M059J (cell line): ENCODE data around the gene PAXIP1. TPM values are rescaled to one million over a fixed set of nuclear protein-coding genes. Genes with fewer than 3 reads are reported as not detected.
A peak's percentile ranks its signal among the peaks of the same experiment; 100 is the strongest.
"Not testable (repeated sequence)": the region's sequence is repeated elsewhere in the genome, so short reads cannot be mapped to it uniquely, and the experiment has no call there.

Source experiments
- DNase-seq: peaks from one replicate; pipeline ENCODE4 v3.0.0-alpha.2; 2012; ENCODE audit warnings: low read depth
- total RNA-seq: library from RNA; depleted of rRNA; stranded (reverse); fragments of >200 nt; shearing (Covaris generic); gene quantifications from 2 replicates; pipeline ENCODE4 v1.2.3, GENCODE V29; 2014; rRNA removed

Gene PAXIP1, protein sequence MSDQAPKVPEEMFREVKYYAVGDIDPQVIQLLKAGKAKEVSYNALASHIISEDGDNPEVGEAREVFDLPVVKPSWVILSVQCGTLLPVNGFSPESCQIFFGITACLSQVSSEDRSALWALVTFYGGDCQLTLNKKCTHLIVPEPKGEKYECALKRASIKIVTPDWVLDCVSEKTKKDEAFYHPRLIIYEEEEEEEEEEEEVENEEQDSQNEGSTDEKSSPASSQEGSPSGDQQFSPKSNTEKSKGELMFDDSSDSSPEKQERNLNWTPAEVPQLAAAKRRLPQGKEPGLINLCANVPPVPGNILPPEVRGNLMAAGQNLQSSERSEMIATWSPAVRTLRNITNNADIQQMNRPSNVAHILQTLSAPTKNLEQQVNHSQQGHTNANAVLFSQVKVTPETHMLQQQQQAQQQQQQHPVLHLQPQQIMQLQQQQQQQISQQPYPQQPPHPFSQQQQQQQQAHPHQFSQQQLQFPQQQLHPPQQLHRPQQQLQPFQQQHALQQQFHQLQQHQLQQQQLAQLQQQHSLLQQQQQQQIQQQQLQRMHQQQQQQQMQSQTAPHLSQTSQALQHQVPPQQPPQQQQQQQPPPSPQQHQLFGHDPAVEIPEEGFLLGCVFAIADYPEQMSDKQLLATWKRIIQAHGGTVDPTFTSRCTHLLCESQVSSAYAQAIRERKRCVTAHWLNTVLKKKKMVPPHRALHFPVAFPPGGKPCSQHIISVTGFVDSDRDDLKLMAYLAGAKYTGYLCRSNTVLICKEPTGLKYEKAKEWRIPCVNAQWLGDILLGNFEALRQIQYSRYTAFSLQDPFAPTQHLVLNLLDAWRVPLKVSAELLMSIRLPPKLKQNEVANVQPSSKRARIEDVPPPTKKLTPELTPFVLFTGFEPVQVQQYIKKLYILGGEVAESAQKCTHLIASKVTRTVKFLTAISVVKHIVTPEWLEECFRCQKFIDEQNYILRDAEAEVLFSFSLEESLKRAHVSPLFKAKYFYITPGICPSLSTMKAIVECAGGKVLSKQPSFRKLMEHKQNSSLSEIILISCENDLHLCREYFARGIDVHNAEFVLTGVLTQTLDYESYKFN
- total RNA-seq = 7.6 and 16.6 TPM in 2 replicates

- DNase-seq = no peak
Observed at GRCh38 chr7:155003092-155003375, at the start of gene PAXIP1. Gene PAXIP1 (minus strand): TSS chr7:155003124. CDS start chr7:155002929, 195 bp downstream.

DNA sequence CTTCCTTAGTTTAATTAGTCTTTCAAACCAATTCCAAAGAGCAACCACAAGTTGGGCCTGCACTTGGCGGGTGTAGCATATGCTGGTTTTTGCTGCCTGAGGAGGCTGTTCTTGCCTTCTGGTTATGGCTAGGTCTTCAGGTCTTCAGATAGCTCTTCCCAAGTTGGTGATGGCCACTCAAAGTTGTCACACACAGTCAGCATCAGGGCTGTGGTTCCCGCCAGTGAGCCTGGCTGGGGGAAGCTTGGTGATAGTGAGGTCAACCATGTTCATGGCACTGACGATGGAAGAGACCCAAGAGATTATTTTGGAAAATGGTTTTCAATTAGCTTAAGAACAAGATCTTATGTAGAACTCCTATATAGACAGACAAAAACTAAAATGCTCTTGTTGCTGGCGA, 48.4 kb upstream of the PAXIP1 start:
- DNase-seq = no peak

- DNase-seq = no peak
Observed at GRCh38 chr7:155048006-155048405, 45.1 kb upstream of the PAXIP1 start.

GRCh38 chr7:155043756-155044155, 40.8 kb upstream of the PAXIP1 start:
- DNase-seq = no peak

DNA sequence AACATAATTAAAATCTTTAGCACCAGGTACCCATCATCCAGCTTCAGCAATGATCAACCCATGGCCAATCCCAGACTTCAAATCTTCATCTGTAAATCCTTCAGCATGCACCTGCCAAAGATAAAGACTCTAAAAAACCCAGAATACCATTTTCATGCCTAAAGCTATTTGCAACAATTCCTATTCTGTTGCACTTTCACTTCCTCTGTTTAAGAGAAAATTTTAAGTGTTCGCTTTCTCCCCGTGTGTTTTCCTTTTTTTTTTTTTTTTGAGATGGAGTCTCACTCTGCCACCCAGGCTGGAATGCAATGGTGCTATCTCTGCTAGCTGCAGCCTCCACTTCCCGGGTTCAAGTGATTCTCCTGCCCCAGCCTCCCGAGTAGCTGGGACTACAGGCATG, 35.4 kb upstream of the PAXIP1 start:
- no peak for DNase-seq

- not testable (repeated sequence) for DNase-seq
Observed at GRCh38 chr7:155034495-155034894, 31.6 kb upstream of the PAXIP1 start.

DNA sequence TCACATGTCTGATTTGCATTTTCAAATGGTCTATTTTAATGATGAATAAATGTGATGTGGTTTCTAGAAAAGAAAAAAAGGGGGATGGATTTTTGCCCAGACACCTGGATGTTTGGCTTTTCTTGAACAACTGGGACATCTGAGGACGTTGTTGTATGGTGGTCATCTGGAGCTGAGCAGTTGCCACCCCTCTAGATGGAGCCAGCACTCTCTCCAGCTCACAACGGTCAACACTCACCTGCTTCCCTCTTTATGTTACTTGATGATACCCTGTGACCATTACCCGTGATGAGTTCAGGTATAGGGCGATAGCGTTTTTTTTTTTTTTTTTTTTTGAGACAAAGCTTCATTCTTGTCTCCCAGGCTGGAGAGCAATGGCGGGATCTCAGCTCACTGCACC, 30.1 kb upstream of the PAXIP1 start:
- no peak for DNase-seq

DNA sequence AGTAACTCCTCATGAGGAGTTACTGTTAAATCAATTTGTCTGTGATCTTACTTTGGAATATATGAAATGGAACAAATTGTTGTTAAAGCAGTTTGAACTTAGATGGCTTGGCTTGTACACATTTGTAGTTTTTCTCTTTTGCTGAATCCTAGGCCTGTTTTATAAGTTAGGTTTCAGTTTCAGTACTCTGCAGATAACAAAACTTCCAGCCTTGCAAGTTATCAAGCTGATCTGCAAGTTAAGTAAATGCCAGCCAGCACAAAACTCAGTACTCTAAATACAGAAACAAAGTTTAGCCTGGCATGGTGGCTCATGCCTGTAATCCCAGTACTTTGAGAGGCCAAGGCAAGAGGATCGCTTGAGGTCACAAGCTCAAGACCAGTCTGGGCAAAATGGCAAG, 25.0 kb upstream of the PAXIP1 start:
- no peak for DNase-seq

GRCh38 chr7:155021699-155022145, 18.8 kb upstream of the PAXIP1 start:
- peak; percentile 73 for DNase-seq

DNA sequence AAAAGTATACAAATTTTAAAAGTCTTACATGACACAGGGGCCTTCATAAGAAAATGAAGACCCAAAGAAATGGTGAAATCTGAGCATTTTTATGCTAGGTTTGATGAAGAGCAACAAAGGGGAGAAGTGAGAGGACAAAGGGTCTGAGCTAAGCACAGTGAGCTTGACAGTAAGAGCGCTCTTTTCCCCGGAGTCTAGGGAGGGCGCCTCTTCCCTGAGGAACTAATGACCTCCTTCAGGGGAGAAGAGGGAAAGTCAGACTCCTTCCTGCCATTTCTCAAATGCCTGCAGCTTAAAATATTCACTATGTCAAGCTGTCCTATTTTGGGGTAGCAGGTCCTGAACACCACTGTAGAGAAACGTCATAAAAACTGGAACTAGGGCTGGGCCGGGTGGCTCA, 18.1 kb upstream of the PAXIP1 start:
- DNase-seq = peak; percentile 13

DNA sequence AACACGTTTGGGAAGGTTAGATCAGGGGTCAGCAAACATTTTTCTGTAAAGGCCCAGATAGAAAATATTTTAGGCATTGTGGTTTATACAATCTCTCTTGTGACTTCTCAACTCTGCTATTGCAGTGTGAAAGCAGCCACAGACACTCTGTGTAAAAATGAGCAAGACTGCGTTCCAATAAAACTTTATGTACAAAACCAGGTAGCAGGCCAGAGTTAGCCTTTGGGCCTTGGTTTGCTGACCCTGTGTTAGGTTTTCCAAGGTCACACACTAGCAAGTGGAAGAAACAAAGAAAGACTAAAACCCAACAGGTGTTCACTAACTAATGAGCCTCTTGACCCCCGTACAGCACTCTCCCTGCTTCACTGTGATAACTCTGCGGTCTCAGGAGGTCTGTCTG, 14.9 kb upstream of the PAXIP1 start:
- no peak for DNase-seq

DNA sequence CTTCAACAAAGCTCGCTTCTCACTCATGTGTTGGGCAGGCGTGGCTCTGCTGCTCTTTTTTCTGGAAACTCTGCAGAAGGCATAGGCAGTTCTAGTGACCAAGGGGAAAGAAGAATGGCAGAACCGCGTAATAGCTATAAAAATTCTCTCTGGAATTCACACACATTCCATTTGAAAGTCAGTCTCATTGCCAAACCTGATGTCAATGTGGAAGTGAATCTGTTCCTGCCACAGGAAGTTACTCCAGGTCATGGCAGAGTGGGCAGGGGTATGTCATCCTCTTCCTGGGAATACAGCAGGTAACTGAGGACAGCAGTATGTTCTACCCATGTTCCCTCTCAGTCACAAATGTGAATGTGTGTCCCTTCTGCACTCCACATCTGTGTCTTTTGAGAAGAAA, 8.2 kb upstream of the PAXIP1 start:
- DNase-seq = no peak

DNA sequence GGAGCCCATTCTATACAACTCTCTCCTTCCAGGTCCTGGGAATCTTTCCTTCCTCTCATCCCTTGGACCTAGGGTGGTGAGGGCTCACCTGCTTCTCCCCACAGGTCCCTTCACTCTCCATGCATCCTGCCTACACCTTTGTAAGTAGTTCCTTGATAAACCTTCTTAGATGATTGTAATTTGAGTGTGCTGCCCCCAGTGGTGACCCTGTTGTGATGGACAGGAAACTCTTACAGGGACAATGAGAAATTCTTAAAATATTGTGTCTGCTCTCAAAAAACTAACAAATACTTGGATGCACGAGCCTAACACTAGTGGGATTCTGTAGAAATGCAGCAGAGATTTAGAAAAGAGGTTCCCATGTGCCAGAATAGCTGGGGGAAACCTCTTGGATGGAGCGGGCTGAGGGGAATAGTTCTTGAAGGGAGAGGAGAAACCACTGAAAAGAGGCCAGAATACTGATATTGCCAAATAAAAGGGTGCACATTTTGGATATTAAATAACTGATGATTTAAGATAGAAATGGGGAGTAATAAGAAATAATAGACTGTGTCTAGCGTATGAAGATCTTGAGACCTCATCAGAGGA, 6.7 kb upstream of the PAXIP1 start:
- DNase-seq = peak; percentile 20

DNA sequence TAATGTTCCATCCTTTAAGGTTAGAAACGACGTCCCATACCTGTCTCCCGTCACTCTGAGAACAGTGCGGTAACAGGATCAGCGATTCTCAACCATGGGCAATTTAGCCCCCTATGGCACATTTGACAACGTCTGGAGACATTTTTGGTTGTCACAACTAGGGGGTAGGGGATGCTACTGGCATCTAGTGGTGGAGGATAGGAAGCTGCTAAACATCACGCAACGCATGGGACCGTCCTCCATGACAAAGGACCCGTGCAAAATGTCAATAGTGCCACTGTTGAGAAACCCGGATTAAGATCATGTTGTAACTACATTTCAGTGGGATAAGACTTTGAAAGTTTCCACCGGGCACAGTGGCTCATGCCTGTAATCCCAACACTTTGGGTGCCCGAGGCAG, 5.0 kb upstream of the PAXIP1 start:
- no peak for DNase-seq

- DNase-seq = peak; percentile 63
Observed at GRCh38 chr7:155003376-155004214, 671 bp upstream of the PAXIP1 start.

- peak; percentile 44 for DNase-seq
Observed at GRCh38 chr7:155002411-155003091, 373 bp downstream of the PAXIP1 start.

DNA sequence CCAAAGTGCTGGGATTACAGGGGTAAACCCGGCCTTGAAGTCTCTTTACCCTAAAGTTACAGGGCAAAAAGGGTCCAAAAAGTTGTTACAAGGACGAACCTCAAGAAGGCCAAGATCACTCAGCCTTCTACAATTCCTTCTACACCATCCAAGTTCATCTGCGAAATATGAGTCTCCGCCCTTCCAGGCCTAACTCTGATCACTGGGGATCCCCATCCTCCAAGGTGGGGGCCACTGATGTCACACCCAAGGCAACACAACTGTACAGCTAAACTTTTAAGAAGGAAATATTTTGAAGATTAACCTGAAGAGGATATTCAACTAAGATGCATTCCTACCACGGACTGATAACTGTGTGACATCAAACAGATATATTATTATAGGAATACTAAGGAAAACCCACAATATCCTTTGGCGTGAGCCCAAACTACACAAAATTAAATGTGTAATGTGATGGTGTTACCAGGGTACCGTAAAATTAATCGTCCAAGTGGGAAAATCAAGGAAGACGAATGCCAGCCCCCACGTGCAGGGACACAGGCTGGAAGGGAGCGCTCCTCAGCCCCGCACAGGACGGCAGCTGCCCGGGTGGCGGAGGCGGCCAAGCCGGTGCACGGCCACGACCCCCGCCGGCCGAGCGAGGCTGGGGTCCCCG, 1.0 kb downstream of the PAXIP1 start:
- peak; percentile 15 for DNase-seq

GRCh38 chr7:155000795-155001194, 2.1 kb downstream of the PAXIP1 start:
- DNase-seq = no peak

GRCh38 chr7:154998481-154998880, 4.4 kb downstream of the PAXIP1 start:
- no peak for DNase-seq

GRCh38 chr7:154997840-154998370, 5.0 kb downstream of the PAXIP1 start:
- DNase-seq = no peak
